GM19372 (cell line): Measurements from ENCODE around the gene AKT3.

Experiments used
- ATAC-seq: cut with Tn5 transposase; IDR thresholded peaks from one replicate; pipeline ENCODE4 v1.9.1; 2021; ENCODE audit warnings: mild to moderate bottlenecking, low read depth, moderate library complexity; ENCODE audit not compliant: unreplicated experiment

Gene AKT3

GRCh38 chr1:243575070-243575469, 275.0 kb downstream of the AKT3 start:
- ATAC-seq, result no peak

GRCh38 chr1:243572940-243573339, 277.1 kb downstream of the AKT3 start:
- ATAC-seq, result no peak

DNA sequence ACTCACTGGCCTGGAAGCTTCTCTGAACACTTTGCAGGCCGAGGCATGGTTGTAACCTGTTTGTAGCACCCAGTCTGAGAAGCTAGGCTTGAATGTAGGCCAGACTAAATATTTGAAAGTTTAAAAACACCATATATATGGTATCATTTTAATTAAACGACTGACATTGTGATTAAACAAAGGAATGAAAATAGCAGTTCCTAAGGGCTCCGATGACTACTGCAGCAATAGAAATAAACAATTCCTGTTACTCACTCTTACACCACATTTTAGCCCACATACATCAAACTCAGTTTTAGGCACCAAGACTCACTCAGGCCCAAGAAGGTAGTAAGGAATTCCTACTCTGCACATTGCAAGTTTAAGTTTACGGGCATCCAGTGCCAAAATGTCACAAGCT, 281.2 kb downstream of the AKT3 start:
- ATAC-seq, result no peak

DNA sequence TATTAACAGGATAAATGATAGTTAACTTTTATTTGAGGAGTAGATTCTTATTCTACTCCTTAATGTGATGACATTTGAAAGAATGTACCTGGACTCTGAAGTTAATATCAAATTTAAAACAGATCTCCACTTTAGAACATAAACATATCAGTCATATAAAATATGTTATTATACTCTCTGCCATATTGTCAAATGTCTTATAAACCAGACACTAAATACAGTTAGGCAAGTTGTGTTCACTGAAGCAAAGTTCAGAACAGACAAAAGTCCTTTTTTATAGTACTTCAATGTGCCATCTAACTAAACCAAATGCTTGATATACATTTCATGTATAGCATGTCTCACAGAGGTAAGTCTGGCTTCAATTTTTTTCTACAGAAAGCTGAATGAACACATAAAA, 285.2 kb downstream of the AKT3 start:
- no peak for ATAC-seq

GRCh38 chr1:243563732-243564131, 286.3 kb downstream of the AKT3 start:
- ATAC-seq, result no peak

DNA sequence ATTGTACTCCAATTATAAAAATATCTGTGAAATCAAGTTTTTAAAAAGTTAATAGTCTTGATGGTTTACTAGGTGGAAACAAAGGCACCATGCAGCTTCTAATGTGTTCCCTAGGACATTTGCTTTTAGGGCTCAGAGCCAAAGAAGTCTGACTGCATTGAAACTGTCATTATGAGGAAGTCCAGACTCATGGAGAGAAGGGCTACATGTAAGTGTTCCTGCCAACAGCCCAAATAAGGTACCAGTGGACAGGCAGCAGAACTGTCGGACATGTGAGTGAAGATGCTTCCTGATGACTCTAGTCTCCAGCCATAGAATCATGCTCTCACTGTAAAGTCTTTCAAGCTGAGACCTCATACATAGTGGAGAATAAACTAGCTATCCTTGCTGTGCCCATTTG, 287.6 kb downstream of the AKT3 start:
- ATAC-seq, result no peak

- no peak for ATAC-seq
Observed at GRCh38 chr1:243561588-243562319, 288.3 kb downstream of the AKT3 start.

DNA sequence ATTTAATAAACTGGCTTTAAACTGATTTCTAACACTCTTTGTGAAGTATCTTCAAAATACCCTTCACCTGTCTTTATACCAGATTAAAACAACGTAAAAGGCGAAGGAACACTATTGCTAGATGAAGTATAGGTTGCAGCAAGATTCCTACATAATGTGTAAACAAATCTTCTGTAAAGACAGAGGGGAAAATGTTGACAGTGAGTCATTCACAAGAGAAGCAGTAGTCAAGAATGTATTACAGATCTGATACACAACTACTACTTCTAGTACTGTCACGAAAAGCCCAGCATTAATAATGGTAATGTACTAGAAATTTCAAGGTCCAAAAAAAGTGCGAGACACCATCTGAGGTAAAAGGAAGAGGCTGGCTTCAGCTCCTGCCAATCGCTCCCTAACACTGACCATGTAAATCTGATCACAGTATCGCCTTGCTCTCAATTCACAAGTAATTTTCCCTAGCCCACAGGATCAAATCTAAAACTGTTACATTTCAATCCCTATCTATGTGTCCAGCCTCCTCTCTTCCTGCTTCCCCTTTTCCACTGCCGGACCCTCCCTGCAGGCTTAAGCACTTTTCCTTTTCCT, 290.4 kb downstream of the AKT3 start:
- ATAC-seq, result no peak

GRCh38 chr1:243558576-243558975, 291.5 kb downstream of the AKT3 start:
- no peak for ATAC-seq

- ATAC-seq, result no peak
Observed at GRCh38 chr1:243557866-243558265, 292.2 kb downstream of the AKT3 start.

DNA sequence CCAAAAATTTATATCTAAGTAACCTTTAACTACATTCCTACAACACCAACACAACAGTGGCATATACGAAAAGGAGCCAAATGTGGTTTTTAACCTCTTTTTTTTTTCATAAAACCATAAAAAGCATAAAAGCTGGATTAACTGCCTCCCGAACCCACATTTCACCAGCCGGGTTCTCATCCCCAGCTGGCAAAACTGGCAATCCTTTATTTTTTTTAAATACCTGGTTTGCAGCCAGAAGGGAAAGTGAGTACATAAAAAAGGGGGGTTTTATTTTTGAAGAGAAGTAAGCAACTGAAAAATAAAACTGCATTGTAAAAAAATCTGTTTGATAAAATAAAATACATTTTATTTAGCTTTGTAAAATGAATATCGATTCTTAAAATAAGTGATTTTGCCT, 295.4 kb downstream of the AKT3 start:
- no peak for ATAC-seq

DNA sequence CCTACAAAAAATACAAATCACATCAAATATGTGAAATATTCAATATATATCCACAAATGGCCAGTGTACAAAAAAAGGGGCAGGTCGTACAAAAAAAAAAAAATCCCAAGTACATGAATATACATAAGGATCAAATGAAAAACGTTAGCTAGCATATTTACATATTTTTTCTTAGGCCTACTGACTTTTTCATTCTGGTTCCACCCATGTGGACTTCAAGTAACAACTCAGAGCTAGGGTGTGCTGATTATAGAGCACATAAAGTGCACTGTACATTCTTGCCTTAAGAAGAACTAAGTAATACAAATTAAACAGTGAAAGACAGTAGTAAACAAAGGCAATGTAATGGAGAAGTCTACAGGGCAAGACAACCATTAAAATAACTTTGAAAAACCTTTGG, 297.0 kb downstream of the AKT3 start:
- no peak for ATAC-seq

DNA sequence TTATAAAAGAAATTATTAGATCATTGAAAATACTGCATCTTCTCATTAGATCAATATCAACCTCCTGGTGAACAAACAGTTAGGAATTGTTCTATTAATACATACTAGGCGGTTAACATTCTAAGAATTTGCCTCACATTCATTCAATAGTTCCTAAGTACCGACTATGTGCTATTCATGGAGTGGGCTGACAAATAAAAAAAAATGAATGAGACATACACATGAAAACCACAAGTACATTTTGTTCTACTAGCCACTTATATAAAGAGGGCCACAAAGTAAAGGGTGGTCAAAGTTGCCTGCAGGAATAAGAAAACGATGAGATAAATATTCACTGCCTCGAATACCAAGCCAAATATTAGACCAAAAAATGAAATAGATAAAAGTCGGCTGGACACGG, 299.8 kb downstream of the AKT3 start:
- no peak for ATAC-seq

DNA sequence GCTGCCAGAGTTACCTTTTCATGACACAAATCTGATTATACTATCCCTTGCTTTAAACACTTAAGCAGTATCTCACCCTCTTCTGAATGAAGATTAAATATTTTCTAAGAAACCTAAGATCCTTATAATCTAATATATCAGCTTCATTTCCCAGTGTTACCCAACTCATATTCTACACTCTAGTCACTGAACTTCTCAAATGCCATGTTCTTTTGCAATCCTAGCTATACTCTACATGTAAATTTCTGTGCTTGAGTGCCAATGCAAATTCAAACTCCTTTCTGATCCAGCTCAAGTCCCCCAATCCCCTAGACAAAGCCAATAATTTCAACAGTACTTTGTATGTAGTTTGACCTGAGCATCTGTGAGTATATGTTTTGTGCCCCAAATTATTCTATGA, 300.3 kb downstream of the AKT3 start:
- no peak for ATAC-seq

GRCh38 chr1:243549108-243549507, 300.9 kb downstream of the AKT3 start:
- ATAC-seq, result no peak

DNA sequence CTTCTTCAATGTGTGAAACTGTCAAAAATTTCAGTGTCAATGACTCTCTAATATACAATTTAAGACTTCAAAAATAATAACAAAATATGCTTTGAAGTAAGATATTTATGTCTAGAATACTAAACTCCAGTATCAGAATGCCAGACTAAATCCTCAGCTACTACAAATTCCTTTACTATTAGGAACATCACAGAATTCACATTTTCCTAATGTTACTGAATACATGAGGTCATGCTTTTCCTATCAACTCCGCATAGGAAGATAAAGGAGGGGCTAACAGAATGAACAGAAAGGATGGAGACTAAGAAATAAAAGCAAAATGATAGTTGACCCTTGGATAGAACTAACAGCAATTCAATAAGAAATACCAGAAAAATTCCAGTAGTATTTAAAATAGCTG, 301.5 kb downstream of the AKT3 start:
- ATAC-seq, result no peak

DNA sequence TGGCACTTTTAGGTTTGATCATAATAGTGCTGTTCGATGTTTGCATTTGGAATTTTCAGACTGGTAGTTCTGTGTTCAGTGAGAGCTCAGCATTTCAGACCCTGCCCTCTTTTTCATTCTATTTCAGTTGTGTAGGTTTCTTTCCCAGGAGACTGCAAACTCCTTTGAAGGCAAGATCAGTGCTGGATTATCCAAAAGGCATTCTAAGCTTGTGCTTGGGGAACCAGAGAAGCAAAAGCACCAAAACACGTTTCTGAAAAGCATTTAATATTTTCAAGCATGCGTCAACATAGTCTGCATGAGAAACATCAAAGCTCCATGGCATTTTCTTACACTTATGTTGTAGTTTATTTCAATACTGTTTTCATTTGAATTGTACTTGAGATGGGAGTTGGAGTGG, 302.2 kb downstream of the AKT3 start:
- no peak for ATAC-seq

- no peak for ATAC-seq
Observed at GRCh38 chr1:243546457-243546856, 303.6 kb downstream of the AKT3 start.

- no peak for ATAC-seq
Observed at GRCh38 chr1:243543501-243543900, 306.5 kb downstream of the AKT3 start.

DNA sequence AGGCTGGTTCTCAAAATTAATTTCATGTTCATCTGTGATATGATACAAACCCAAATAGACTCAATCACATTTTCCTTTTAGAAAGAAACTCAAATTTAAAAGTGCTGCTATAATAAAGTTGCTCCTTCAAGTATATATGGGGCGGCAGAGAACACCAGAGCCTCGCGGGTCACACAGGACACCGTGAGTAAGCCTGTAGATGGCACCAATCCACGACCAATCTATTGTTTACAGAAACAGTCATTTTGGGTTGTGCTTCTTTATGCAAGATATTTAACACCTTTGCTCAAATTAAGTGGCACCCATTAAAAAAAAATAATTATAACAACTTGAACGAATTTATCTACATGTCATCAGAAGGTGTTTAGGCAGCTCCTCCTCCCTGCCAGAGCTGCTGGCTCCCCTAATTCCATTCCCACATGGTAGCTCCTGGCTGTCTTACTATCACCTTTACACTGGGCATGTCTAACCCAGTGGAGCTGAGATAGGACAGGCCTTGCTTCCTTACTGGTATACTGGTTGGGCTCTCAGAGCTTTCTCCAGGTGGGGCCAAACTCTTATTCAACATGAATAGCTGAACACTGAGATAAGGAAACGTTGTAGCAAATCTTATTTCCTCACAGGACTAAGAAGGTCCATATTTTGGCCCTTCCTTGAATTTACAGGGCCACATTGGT, 307.2 kb downstream of the AKT3 start:
- no peak for ATAC-seq

- ATAC-seq, result no peak
Observed at GRCh38 chr1:243539636-243540035, 310.4 kb downstream of the AKT3 start.

DNA sequence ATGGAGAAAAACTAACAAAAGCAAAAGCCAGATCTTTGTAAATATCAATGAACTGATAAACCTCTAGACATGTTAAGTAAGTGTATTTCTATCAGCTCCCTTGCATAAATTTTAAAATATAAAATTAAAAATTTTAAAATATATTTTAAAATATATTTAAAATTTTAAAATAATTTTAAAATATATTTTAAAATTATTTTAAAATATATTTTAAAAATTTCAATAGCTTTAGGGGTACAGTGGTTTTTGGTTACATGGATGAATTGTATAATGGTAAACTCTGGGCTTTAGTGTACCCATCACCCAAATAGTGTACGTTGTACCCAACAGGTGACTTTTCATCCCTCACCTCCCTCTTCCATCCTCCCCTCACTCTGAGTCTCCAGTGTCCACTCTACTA, 315.0 kb downstream of the AKT3 start:
- no peak for ATAC-seq
